ENCODE measurements around the gene ZNF547.

- no peak for TF ChIP-seq CTCF (IDR thresholded peaks at IDR 0.05)
- TF ChIP-seq POLR2A (IDR thresholded peaks at IDR 0.05): no peak
Observed at GRCh38 chr19:57380923-57381322, 17.6 kb downstream of the ZNF547 start.

All from heart left ventricle (tissue), 13 donors.